GM19395 (cell line): Measurements from ENCODE around the gene CST7.

Experiments used
- ATAC-seq: cut with Tn5 transposase; IDR thresholded peaks from one replicate; pipeline ENCODE4 v1.9.1; 2021; ENCODE audit warnings: mild to moderate bottlenecking, moderate library complexity; ENCODE audit not compliant: unreplicated experiment

CST7 gene

DNA sequence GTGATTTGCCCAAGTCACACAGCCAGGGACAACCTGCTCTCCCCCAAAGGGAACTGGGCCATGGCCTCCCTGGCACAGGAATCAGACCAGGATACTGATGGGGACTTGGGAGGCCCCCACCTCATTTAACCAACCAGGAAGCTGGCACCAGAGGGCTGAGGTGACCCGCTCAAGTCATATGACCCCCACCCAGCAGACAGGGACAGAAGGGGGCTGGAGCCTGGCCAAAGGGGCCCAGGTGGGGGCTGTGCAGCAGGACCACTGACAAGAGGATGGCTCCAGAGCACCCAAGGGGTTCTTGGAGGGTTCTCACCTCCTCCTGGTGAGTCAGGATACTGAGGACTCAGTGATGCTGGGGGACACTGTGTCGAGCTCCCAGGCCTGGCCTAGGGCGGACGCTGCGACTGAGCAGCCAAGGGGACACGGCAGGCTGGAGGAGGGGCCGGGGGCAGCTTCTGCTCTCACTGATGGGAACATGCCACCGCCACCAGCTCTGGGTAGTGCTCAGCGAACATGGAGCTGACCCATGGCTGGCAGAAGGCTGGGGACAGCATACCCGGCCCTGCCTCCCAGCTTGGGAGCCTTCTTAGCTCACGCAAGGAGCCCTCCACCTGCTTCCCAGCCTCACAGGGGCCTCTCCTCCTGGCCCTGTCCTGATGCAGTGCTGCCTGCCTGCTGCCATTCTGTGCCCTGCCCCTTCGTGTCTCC is 1.2 kb downstream of the CST7 start:
- ATAC-seq: no peak

- no peak for ATAC-seq
Observed at GRCh38 chr20:24950836-24951525, 1.9 kb downstream of the CST7 start.

GRCh38 chr20:24951536-24952083 is 2.5 kb downstream of the CST7 start:
- no peak for ATAC-seq

- ATAC-seq: no peak
Observed at GRCh38 chr20:24952376-24953208, 3.5 kb downstream of the CST7 start.

DNA sequence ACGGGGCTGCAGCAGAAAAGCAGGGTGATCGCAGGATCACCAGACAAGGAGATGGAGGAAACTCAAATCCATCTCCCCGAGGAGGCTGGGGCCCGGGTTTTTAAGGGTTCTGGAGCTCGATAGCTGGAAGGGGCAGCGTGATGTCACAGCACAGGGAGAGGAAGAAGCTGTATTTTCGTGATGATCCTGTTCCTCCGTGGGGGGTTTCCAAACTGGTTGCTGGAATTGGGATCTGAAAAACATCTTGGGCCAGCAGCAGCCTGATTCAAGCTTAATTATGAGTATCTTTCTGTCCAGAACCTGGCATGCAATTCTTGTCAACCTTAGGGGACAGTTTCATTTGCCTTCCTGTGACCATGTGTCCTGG is 4.1 kb downstream of the CST7 start:
- no peak for ATAC-seq

- ATAC-seq: no peak
Observed at GRCh38 chr20:24953621-24954133, 4.6 kb downstream of the CST7 start.

DNA sequence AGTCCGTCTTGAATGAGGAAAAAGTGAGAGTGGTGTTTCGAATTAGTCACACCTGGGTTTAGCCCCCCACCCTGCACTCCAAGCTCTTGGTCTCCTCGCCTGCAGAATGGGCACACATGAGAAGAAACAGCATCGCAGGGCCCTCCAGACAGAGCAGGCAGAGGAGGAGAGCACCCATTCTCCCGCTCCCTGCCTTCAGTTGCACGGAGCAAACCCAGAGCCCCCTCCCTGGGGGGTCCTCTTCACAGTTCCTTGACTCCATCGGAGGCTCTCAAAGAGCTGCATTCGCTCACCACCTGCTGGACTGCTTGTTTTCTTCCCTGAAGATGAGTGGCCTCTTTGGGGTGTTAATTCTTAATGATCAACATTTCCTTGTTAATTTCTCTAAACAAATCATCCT is 5.1 kb downstream of the CST7 start:
- no peak for ATAC-seq

DNA sequence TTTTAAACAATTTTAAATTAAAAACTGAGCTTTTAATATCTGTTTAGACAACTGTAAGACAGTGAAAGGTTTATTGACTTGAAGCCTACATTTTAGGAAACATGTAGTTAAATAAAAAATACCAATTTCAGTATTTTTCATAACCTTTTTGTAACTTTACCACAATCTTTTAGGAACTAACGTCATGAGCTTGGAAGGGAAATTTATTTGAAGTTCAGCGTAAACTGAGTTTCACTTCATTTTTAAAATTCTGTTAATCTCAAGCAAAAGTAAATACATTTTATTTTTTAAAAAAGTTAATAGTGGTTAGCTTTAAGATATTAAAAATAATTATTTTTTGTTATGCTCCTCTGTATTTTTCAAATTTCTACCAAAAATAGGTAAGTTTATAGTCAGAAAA is 5.5 kb downstream of the CST7 start:
- no peak for ATAC-seq

GRCh38 chr20:24955045-24955444 is 6.0 kb downstream of the CST7 start:
- ATAC-seq: peak; percentile 92

- no peak for ATAC-seq
Observed at GRCh38 chr20:24956001-24956841, 7.2 kb downstream of the CST7 start.

DNA sequence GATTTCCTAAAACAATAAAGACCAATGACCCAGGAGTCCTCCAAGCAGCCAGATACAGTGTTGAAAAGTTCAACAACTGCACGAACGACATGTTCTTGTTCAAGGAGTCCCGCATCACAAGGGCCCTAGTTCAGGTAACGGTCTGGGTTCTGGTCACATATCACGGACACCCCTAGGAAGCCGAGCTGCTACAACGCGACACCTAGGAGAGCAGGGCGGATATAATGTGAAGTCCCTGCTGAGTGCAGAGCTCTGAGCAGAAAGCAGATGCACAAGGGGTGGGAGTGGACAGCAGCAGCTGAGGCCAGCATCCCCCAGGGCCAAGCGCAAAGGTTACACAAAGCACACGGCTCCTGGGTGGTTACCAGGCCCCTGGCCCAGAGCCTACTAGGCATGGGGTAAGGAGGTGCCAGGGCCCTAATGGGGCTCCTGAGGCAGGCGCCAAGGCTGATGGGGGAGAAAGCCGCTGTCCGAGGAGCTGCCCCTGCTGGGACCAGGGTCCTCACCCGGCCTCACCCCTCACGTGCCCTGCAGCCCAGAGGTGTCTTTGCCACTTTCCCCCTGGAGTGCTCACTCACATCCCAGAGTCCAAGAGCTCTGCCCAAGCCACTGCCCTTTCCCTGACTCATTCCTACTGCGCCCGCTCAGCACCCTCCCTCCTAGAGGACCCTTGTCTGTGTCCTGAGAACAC is 8.4 kb downstream of the CST7 start:
- no peak for ATAC-seq

DNA sequence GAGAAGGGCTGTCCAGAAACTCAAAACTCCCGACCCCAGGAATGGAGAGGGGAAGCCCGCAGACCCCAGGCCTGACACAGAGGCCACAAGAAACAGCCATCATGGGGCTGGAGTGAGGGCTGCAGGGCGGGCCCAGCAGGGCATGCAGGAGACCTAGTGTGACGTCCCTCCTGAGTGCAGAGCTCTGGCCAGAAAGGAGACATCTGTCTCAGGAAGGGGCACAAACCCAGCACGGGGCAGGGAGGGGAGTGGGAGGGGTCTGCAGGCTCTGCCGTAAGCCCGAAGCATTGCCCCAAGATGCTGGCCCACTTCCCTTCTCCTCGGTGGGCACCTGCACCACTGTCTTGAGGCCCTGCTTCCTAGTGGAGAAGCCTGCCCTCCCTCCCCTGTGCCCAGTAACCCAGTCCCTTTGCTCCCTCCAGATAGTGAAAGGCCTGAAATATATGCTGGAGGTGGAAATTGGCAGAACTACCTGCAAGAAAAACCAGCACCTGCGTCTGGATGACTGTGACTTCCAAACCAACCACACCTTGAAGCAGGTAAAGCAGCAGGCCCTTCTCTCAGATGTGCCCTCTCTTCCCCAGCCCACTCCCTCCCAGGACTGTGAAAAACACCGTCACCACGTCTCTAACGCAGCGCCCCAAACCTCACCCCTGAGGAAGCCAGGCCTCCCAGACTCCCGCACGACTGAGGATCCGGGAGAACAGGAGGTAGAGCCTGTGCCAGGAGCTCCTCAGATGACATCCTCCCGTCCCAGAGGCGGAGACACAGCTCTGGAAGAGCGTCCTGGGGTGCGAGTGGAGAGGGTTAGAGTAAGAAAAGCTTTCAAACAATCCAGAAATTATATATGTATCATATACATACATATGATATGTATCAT is 9.7 kb downstream of the CST7 start:
- ATAC-seq: no peak

- ATAC-seq: no peak
Observed at GRCh38 chr20:24959591-24960301, 10.7 kb downstream of the CST7 start.

DNA sequence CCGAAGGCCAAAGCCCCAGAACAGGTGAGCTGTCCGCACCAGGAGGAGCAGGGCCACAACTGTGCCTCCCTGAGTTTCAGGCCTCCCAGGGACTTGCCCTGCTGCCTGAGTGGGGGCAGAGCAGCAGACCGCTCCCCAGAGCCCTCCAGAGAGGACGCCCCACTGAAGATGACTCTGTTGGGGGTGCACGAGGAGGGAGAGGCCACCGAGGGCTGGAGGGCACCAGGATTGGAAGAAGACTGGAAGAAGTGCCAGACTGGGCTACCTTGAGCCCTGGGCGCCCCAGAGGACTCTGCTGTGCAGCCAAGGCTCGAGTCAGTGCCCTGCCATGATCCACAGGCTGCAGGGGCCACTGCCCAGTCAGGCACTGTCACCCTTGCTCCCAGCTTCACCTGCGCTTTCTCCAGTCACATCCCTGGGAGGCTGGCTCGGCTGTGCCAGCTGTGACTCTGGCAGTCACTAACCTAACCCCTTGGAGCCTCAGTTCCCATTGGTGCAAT is 11.3 kb downstream of the CST7 start:
- no peak for ATAC-seq

GRCh38 chr20:24960861-24961260 is 11.8 kb downstream of the CST7 start:
- no peak for ATAC-seq

- ATAC-seq: no peak
Observed at GRCh38 chr20:24961384-24962181, 12.5 kb downstream of the CST7 start.

- ATAC-seq: no peak
Observed at GRCh38 chr20:24962182-24962492, 13.1 kb downstream of the CST7 start.
